HFFc6 (cell line): Measurements from ENCODE around the gene F8. TPM values are rescaled to one million over a fixed set of nuclear protein-coding genes. Genes with fewer than 3 reads are reported as not detected.

Experiments
- DNase-seq: peaks from one replicate; pipeline ENCODE4 v3.0.0-alpha.2; 2018
- H3K27ac Mint-ChIP-seq: 2 replicates; pipeline ENCODE4 v1.8.0; 2020; ENCODE audit warnings: mild to moderate bottlenecking, mixed read lengths
- H3K27me3 Mint-ChIP-seq: 2 replicates; pipeline ENCODE4 v1.8.0; 2021; ENCODE audit warnings: mild to moderate bottlenecking, moderate library complexity, mixed read lengths; ENCODE audit not compliant: insufficient read depth
- H3K36me3 Mint-ChIP-seq: 2 replicates; pipeline ENCODE4 v1.8.0; 2021; ENCODE audit warnings: low read depth, mixed read lengths
- H3K4me1 Mint-ChIP-seq: 2 replicates; pipeline ENCODE4 v1.8.0; 2020; ENCODE audit warnings: low read depth, mixed read lengths
- H3K4me3 Mint-ChIP-seq: 2 replicates; pipeline ENCODE4 v1.8.0; 2020; ENCODE audit warnings: mild to moderate bottlenecking, moderate library complexity, mixed read lengths
- H3K9me3 Mint-ChIP-seq: 2 replicates; pipeline ENCODE4 v1.8.0; 2020; ENCODE audit warnings: mild to moderate bottlenecking, mixed read lengths
- total RNA-seq, 6 experiments: library from RNA; stranded (reverse); fragmentation: NEBNext Ultra II Directional; extraction: Animal tissue kit (Norgen Biotek cat#: 25700); gene quantifications; 2 replicates in 1 of 6; 3 replicates in 5 of 6; pipeline ENCODE4 v1.2.3, GENCODE V29; 2021
- TF ChIP-seq, protein P1 (sequence below): fragments of 200-600 bp; sonication (generic); IDR thresholded peaks from 2 replicates; pipeline ENCODE4 v1.5.0; 2021; ENCODE audit warnings: antibody characterized with exemption, mild to moderate bottlenecking

The F8 gene
- total RNA-seq, 6 experiments from 2014 or later, result 1.0 to 1.6 (median 1.4) TPM

DNA sequence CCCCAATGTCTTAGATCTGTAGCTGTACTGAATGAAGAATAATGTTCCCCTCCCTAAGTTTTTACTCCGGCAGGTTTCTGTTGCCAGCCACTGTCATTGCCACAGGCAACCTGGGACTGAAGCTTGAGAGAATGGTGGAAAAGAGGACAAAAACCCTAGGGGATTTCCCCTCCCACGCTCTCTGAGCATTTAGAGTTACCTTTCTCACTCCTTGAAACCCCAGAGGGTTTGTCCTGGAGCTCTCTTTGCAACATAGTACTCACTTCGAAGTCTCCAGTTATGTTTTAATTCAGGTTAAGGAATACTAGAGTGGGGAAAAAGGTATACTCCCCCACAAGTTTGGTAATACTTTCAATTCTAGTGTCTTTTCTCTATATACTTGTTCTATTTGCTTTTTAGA lies 31.5 kb downstream of the F8 start:
- no peak for DNase-seq
- Mint-ChIP-seq H3K4me1 (no peaks in the 10 kb centered on the region), H3K27ac (no peak overlapping the region), H3K4me3 (no peak overlapping the region), H3K9me3 (no peaks in the 10 kb centered on the region), H3K27me3 (no peaks in the 10 kb centered on the region; the same call in 1 of the 2 replicates), H3K36me3 (no peaks in the 10 kb centered on the region)
- TF ChIP-seq, protein P1, sequence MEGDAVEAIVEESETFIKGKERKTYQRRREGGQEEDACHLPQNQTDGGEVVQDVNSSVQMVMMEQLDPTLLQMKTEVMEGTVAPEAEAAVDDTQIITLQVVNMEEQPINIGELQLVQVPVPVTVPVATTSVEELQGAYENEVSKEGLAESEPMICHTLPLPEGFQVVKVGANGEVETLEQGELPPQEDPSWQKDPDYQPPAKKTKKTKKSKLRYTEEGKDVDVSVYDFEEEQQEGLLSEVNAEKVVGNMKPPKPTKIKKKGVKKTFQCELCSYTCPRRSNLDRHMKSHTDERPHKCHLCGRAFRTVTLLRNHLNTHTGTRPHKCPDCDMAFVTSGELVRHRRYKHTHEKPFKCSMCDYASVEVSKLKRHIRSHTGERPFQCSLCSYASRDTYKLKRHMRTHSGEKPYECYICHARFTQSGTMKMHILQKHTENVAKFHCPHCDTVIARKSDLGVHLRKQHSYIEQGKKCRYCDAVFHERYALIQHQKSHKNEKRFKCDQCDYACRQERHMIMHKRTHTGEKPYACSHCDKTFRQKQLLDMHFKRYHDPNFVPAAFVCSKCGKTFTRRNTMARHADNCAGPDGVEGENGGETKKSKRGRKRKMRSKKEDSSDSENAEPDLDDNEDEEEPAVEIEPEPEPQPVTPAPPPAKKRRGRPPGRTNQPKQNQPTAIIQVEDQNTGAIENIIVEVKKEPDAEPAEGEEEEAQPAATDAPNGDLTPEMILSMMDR, result no peak

DNA sequence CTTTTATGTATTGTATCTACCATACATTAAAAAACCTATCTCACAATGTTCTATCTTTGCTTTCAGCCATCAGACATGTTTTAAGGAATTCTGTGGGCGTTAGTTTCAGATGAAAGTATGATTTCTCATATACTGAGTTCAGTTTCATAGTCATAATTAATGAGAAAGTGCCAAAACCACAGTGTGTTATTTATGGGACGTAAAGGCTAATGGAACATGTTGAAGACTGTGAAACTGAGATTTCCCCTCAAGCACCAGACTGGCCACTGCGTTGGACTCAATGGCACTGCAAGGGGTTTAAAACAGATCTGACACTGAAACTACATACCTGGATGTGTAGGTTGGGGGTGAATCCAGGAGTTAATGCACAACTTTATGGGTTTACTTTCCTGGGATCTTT lies 32.0 kb downstream of the F8 start:
- Mint-ChIP-seq H3K27me3 (no peaks in the 10 kb centered on the region; the same call in 1 of the 2 replicates), H3K4me1 (no peaks in the 10 kb centered on the region), H3K4me3 (no peak overlapping the region), H3K9me3 (no peaks in the 10 kb centered on the region), H3K36me3 (no peaks in the 10 kb centered on the region), H3K27ac (no peak overlapping the region)
- DNase-seq, result no peak
- TF ChIP-seq, protein P1, result no peak

DNA sequence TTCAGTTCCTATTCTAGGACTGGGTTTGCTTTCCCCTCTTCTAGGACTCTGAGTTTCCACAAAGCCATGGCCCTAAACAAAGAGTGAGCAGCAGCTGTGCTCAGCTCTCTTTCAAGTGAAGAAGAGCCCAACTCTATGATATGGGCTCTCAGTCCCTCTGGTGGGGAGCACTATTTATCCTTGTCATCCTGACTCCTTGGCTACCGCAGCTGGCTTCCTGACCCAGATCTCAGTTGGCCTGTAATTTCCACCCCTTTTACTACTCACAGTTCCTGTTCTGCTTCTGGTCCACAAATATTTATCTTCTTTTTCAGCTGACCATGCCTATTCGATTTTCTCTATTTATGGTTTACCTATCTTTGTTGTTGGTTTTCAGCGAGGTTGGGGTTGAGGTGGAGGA lies 33.8 kb downstream of the F8 start:
- Mint-ChIP-seq H3K9me3 (no peaks in the 10 kb centered on the region), H3K27ac (no peak overlapping the region), H3K4me1 (no peaks in the 10 kb centered on the region), H3K4me3 (no peak overlapping the region), H3K27me3 (no peaks in the 10 kb centered on the region; the same call in 1 of the 2 replicates), H3K36me3 (no peaks in the 10 kb centered on the region)
- TF ChIP-seq, protein P1, result no peak
- no peak for DNase-seq

DNA sequence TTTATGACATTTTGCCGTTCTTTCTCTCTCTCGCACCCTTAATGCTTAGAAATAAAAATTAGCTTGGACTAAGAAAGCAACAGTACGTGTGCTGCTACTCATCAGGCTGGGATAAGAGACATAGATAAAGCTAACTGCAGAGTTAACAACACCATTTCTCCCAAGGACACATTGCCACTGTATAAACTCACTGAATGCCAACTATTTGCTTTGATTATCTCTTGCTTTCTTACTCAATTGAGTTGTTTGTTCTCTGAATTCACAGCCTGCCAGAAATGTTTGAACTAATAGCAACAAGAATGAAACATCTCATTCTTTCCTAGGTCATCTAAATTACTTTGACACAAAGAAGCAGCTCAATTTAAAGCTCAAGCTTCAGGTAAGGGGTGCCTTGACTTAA lies 34.6 kb downstream of the F8 start:
- TF ChIP-seq, protein P1, result no peak
- Mint-ChIP-seq H3K9me3 (no peaks in the 10 kb centered on the region), H3K4me3 (no peak overlapping the region), H3K27me3 (peaks cover 3% of the 10 kb centered on the region), H3K27ac (no peak overlapping the region), H3K36me3 (no peaks in the 10 kb centered on the region), H3K4me1 (no peaks in the 10 kb centered on the region)
- no peak for DNase-seq

DNA sequence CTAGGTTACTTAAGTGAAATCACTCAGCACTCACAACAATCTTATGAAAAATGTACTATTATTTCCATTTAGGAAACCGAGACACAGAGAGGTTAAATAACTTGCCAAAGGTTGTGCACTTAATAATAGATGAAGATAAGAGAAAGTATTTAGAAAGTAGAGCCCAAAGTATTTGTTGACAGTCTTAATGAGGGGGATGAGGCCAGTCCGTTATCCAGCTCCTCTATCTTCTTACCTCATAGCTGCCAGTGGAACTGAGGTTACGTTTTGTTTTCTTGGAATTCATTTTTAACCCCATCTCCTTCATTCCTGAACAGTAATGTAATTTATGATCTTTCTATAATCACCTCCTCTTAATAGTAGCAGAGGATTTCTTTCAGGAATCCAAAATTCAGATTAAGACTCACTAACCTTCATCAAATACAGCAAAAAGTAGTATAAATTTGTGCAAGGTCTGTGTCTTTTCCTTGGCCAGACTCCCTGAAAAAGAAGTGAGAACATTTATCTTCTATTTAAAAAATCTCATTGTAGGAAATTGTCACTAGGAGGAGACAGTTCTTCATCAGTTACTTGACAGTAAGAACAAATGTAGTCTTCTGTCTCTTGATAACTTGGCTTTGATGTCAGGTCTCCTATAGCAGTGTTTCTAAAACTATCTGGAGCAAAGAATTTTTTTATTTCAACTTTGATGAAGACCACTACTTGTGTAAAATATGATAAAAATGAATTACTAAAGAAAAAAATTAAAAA lies 35.5 kb downstream of the F8 start:
- H3K27me3 Mint-ChIP-seq, result peaks cover 3% of the 10 kb centered on the region
- no peaks in the 10 kb centered on the region for H3K4me1 Mint-ChIP-seq
- DNase-seq, result no peak

More for the DNA sequence above, 35.5 kb downstream of the F8 start:
- TF ChIP-seq, protein P1, result no peak; the same call in 1 of the 2 replicates
- Mint-ChIP-seq H3K9me3 (no peaks in the 10 kb centered on the region), H3K4me3 (no peak overlapping the region), H3K27ac (no peak overlapping the region), H3K36me3 (no peaks in the 10 kb centered on the region)
